ENCODE results near the gene PKHD1. TPM values are rescaled to one million over a fixed set of nuclear protein-coding genes. Genes with fewer than 3 reads are reported as not detected.

PKHD1 gene
- total RNA-seq, 4 donors from 2014 or later: 0.04 to 0.32 (median 0.22) TPM; not detected in 1

- no peak for TF ChIP-seq CTCF (IDR thresholded peaks at IDR 0.05)
- WGBS, 2 donors: 70 to 81% methylated on average over 3 of the region's 3 CpGs
- intact Hi-C loops (cut with DNase I; ENCODE audit: low total_unique reads): loop anchor here (10.0 kb wide), 1 partner anchor 1208 kb away; the partner anchor contains the start of gene TFAP2B
Observed at GRCh38 chr6:52022675-52023074, 64.7 kb downstream of the PKHD1 start.

GRCh38 chr6:52020945-52021570 is 66.4 kb downstream of the PKHD1 start:
- intact Hi-C loops (cut with DNase I; ENCODE audit: low total_unique reads): loop anchor here (10.0 kb wide), 1 partner anchor 1206 kb away; the partner anchor contains the start of gene TFAP2B
- no peak for TF ChIP-seq POLR2A (IDR thresholded peaks at IDR 0.05)
- TF ChIP-seq CTCF (IDR thresholded peaks at IDR 0.05): no peak
- DNase-seq (ENCODE audit: low spot score in 2 of 2): no peak
- no peak overlapping the region for H3K4me3 ChIP-seq (ENCODE audit: low read depth, poor library complexity, severe bottlenecking)
- 92 to 93% methylated on average over 2 of the region's 2 CpGs for WGBS, 2 donors

More at GRCh38 chr6:52022675-52023074, 64.7 kb downstream of the PKHD1 start:
- no peak for DNase-seq (ENCODE audit: low spot score in 2 of 2)
- H3K4me3 ChIP-seq (ENCODE audit: low read depth, poor library complexity, severe bottlenecking): no peak overlapping the region

- TF ChIP-seq POLR2A (IDR thresholded peaks at IDR 0.05) (no peak), CTCF (IDR thresholded peaks at IDR 0.05) (no peak)
- DNase-seq (ENCODE audit: low spot score in 2 of 2): no peak
- 71 to 75% methylated on average over 5 of the region's 5 CpGs for WGBS, 2 donors
- no peak overlapping the region for H3K4me3 ChIP-seq (ENCODE audit: low read depth, poor library complexity, severe bottlenecking)
- intact Hi-C loops (cut with DNase I; ENCODE audit: low total_unique reads): loop anchor here (10.0 kb wide), 1 partner anchor 1205 kb away; the partner anchor contains the start of gene TFAP2B
Observed at GRCh38 chr6:52019881-52020280, 67.5 kb downstream of the PKHD1 start.

GRCh38 chr6:52019092-52019491 is 68.3 kb downstream of the PKHD1 start:
- no peak for DNase-seq (ENCODE audit: low spot score in 2 of 2)
- WGBS, 2 donors: 33 to 36% methylated on average over 3 of the region's 3 CpGs
- intact Hi-C loops (cut with DNase I; ENCODE audit: low total_unique reads): no loop called here

GRCh38 chr6:52016915-52017748 is 70.3 kb downstream of the PKHD1 start:
- WGBS, 2 donors: 66 to 72% methylated on average over 14 of the region's 14 CpGs

More at GRCh38 chr6:52019092-52019491, 68.3 kb downstream of the PKHD1 start:
- TF ChIP-seq CTCF (IDR thresholded peaks at IDR 0.05): no peak
- no peak for TF ChIP-seq POLR2A (IDR thresholded peaks at IDR 0.05)
- H3K4me3 ChIP-seq (ENCODE audit: low read depth, poor library complexity, severe bottlenecking): no peak overlapping the region

More at GRCh38 chr6:52016915-52017748, 70.3 kb downstream of the PKHD1 start:
- DNase-seq (ENCODE audit: low spot score in 2 of 2): no peak
- intact Hi-C loops (cut with DNase I; ENCODE audit: low total_unique reads): no loop called here
- TF ChIP-seq POLR2A (IDR thresholded peaks at IDR 0.05) (no peak), CTCF (IDR thresholded peaks at IDR 0.05) (no peak)
- H3K4me3 ChIP-seq (ENCODE audit: low read depth, poor library complexity, severe bottlenecking): no peak overlapping the region
